ENCODE measurements around the gene NAV3.

DNA sequence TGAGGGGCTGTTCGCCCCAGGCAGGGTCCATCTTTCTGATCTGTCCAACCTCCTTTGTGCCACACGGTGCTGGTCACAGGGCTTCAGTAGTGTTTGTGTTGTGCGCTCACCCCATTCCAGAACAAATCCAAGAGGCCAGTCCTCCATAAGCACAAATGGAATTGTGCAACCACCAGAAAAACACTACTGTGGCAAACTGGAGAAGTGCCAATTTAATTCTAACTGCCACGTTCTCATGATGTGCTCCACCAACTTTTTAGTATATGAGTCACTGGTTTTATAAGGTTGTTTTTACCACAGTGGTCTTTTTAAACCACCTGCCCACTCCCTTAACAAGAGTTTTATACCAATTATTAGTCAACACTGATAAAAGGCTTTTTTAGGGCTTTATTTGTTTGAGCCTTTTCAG, 380.2 kb downstream of the NAV3 start:
- TF ChIP-seq TARDBP (IDR thresholded peaks at IDR 0.05) (no peak), FOXA1 (IDR thresholded peaks at IDR 0.05) (no peak), FOXK2 (IDR thresholded peaks at IDR 0.05) (no peak), LEF1 (IDR thresholded peaks at IDR 0.05; ENCODE audit: borderline replicate concordance) (no peak), NFRKB (IDR thresholded peaks at IDR 0.05) (no peak), FOXM1 (IDR thresholded peaks at IDR 0.05; ENCODE audit: borderline replicate concordance) (no peak), ARNT (IDR thresholded peaks at IDR 0.05) (no peak), ZNF384 (IDR thresholded peaks at IDR 0.05) (no peak), ELF4 (IDR thresholded peaks at IDR 0.05) (no peak), SP1 (IDR thresholded peaks at IDR 0.05) (no peak), SUZ12 (IDR thresholded peaks at IDR 0.05) (no peak), HDGF (IDR thresholded peaks at IDR 0.05; ENCODE audit: borderline replicate concordance) (no peak), CTBP1 (IDR thresholded peaks at IDR 0.05; ENCODE audit: borderline replicate concordance) (no peak)
- TF ChIP-seq, protein P1, sequence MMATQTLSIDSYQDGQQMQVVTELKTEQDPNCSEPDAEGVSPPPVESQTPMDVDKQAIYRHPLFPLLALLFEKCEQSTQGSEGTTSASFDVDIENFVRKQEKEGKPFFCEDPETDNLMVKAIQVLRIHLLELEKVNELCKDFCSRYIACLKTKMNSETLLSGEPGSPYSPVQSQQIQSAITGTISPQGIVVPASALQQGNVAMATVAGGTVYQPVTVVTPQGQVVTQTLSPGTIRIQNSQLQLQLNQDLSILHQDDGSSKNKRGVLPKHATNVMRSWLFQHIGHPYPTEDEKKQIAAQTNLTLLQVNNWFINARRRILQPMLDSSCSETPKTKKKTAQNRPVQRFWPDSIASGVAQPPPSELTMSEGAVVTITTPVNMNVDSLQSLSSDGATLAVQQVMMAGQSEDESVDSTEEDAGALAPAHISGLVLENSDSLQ (IDR thresholded peaks at IDR 0.05), result no peak

Measured in HEK293T (cell line).